ENCODE results near the gene TSHZ2.

DNA sequence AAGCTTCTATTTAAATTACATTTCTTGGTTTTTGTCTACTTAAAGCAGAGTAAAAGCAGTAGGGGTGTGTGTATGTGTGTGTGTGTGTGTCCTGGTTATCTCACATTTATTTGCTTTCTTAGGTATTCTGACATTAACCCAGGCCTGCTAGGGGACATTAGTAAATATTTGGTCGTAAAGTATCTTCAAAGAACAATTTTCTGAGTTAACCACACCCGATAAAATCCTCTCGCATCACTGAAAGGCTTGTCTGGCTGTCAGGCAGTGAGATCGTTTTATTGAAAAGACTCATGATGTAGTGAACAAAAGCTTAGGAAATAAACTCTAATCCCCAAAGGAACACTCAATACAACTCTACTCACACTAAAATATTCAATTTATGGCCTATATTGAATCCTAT is 543.6 kb downstream of the TSHZ2 start:
- TF ChIP-seq POLR2A (conservative IDR thresholded peaks at IDR 0.05), result no peak
- no peak for TF ChIP-seq TCFL5 (CRISPR knock-in tag; conservative IDR thresholded peaks at IDR 0.05)
- TF ChIP-seq, protein P1, sequence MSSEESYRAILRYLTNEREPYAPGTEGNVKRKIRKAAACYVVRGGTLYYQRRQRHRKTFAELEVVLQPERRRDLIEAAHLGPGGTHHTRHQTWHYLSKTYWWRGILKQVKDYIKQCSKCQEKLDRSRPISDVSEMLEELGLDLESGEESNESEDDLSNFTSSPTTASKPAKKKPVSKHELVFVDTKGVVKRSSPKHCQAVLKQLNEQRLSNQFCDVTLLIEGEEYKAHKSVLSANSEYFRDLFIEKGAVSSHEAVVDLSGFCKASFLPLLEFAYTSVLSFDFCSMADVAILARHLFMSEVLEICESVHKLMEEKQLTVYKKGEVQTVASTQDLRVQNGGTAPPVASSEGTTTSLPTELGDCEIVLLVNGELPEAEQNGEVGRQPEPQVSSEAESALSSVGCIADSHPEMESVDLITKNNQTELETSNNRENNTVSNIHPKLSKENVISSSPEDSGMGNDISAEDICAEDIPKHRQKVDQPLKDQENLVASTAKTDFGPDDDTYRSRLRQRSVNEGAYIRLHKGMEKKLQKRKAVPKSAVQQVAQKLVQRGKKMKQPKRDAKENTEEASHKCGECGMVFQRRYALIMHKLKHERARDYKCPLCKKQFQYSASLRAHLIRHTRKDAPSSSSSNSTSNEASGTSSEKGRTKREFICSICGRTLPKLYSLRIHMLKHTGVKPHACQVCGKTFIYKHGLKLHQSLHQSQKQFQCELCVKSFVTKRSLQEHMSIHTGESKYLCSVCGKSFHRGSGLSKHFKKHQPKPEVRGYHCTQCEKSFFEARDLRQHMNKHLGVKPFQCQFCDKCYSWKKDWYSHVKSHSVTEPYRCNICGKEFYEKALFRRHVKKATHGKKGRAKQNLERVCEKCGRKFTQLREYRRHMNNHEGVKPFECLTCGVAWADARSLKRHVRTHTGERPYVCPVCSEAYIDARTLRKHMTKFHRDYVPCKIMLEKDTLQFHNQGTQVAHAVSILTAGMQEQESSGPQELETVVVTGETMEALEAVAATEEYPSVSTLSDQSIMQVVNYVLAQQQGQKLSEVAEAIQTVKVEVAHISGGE (CRISPR knock-in tag; IDR thresholded peaks at IDR 0.05), result no peak
